COLO668 (cell line): ENCODE data around the gene PAFAH1B2.

ENCODE experiments used
- DNase-seq: peaks from one replicate; lab custom pipeline; 2025; ENCODE audit not compliant: unreplicated experiment; lab: John Stamatoyannopoulos, UW

The PAFAH1B2 gene

GRCh38 chr11:117187799-117188481, 43.9 kb downstream of the PAFAH1B2 start:
- DNase-seq, result no peak

DNA sequence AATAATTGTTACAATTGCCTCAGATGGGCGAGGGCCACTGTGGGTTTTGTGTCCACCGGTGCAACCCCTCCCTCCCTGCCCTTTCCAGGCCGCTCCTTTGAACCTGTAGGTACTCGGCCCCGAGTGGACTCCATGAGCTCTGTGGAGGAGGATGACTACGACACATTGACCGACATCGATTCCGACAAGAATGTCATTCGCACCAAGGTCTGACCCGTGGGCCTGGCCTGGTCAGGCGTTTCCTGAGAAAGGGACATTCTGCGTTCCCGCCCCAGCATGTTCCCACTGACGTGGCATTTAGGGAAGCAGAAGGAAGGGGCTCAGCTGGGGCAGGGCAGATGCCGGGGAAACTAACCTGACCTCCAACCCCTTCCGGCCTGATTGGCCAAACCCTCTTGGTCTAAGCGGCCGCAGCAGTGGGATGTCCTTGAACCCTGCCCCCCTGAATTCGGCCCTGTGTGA, 44.6 kb downstream of the PAFAH1B2 start:
- no peak for DNase-seq

- DNase-seq, result no peak
Measured at GRCh38 chr11:117189191-117189940, 45.3 kb downstream of the PAFAH1B2 start.

DNA sequence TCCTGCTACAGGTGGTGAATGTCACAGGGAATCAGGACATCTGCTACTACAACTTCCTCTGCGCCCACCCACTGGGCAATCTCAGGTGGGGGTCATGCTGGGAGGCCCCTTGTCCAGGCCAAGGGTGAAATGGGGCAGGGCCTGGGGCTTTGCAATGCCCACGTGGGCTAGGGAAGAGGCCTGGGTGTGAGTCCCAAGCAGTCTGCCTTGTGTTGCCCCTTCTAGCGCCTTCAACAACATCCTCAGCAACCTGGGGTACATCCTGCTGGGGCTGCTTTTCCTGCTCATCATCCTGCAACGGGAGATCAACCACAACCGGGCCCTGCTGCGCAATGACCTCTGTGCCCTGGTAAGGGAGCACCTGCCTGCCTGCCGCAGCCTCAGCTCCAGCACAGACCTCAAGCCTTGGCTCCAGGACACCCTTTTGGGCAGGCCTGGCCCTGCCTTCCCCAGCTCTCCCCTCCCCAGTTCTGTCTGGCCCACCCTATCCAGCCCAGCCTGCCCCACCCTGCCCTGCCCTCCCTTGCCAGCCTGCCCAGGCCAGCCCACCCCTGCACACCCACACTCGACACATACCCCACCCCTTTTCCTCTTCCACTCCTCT, 46.0 kb downstream of the PAFAH1B2 start:
- DNase-seq, result no peak

GRCh38 chr11:117191680-117192400, 47.8 kb downstream of the PAFAH1B2 start:
- no peak for DNase-seq

GRCh38 chr11:117192401-117192875, 48.4 kb downstream of the PAFAH1B2 start:
- DNase-seq, result no peak

DNA sequence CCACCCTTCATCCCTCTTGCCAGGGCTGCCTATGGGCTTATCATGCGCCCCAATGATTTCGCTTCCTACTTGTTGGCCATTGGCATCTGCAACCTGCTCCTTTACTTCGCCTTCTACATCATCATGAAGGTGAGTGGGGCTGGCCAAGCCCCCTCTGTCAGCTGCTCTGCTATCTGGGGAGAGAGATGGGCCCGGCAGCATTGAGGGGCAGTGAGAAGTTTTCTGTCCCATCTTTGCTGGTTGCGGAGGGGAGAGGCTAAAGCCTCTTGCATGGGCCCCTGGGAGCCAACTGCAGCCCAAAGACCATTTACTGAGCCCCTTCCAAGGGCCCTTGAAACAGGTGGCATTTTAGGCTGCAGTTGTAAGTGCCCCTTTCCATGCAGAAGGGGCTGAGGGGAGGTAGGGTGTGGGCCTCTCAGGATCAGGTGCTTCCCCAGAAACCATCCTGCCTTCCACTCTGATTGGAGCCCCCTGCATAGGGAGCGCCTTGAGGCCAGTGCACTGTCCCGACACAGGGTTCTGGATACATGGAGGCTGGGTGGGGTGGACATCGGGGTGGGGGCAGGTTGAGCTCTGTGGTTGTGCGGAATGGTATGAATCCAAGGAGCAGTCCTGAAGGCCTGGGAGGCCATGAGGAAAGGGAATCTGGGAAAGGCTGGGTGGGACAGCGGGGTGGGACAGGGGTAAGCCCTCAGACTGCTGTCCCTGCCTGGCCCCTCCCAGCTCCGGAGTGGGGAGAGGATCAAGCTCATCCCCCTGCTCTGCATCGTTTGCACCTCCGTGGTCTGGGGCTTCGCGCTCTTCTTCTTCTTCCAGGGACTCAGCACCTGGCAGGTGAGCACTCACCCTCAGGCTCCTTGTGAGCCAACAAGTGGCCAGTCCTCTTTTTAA, 49.3 kb downstream of the PAFAH1B2 start:
- DNase-seq, result no peak

DNA sequence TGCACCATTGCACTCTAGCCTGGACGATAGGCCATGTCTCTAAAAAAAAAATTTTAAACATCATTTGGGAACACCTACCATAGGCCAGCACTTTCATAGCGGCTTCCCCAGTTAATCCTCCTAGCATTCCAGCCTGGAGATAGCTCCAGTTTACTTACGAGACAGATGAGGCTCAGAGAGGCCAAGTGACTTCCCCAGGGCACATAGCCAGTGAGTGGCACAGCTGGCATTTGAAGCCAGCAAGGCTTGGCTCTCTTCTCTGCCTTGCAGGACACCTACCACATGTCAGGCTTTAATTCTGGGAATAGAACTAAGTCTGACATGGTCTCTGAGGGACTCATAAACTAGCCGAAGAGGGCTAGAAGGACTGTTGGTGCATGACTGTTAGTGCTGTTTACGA, 50.2 kb downstream of the PAFAH1B2 start:
- no peak for DNase-seq

DNA sequence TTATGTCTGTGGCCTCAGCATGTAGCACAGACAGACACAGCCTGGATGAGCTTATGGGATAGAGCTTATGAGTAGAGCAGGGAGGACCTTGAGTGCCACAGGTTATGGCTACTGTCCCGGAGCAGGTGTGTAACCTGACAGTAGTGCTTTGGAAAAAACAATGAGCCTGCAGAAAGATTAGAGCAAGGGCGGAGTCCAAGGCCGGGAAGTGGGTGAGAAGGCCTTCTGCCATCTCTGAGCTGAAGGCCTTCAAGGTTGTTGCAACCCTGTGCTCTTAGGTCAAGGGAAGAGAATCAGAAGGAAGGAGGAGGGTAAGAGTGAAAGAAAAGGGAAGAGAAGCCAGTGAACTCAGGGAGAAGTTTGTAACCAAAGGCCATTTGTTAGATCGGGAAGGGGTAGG, 51.2 kb downstream of the PAFAH1B2 start:
- no peak for DNase-seq

GRCh38 chr11:117195761-117196160, 51.7 kb downstream of the PAFAH1B2 start:
- no peak for DNase-seq

DNA sequence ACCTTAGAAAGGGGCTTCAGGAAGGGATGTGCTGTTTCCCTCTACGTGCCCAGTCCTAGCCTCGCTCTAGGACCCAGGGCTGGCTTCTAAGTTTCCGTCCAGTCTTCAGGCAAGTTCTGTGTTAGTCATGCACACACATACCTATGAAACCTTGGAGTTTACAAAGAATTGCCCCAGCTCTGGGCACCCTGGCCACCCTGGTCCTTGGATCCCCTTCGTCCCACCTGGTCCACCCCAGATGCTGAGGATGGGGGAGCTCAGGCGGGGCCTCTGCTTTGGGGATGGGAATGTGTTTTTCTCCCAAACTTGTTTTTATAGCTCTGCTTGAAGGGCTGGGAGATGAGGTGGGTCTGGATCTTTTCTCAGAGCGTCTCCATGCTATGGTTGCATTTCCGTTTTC, 52.9 kb downstream of the PAFAH1B2 start:
- DNase-seq, result no peak

- DNase-seq, result no peak
Measured at GRCh38 chr11:117197516-117198456, 53.7 kb downstream of the PAFAH1B2 start.

GRCh38 chr11:117198613-117199012, 54.5 kb downstream of the PAFAH1B2 start:
- no peak for DNase-seq

DNA sequence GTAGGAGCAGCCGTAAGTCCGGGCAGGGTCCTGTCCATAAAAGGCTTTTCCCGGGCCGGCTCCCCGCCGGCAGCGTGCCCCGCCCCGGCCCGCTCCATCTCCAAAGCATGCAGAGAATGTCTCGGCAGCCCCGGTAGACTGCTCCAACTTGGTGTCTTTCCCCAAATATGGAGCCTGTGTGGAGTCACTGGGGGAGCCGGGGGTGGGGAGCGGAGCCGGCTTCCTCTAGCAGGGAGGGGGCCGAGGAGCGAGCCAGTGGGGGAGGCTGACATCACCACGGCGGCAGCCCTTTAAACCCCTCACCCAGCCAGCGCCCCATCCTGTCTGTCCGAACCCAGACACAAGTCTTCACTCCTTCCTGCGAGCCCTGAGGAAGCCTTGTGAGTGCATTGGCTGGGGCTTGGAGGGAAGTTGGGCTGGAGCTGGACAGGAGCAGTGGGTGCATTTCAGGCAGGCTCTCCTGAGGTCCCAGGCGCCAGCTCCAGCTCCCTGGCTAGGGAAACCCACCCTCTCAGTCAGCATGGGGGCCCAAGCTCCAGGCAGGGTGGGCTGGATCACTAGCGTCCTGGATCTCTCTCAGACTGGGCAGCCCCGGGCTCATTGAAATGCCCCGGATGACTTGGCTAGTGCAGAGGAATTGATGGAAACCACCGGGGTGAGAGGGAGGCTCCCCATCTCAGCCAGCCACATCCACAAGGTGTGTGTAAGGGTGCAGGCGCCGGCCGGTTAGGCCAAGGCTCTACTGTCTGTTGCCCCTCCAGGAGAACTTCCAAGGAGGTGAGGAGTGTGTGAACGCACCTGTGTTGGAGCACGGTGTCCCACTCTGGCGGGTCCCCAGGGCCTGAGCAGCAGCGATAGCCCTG, 55.2 kb downstream of the PAFAH1B2 start, which contains the start of gene TAGLN:
TAGLN (plus strand) TSS at position 318 of the 863 bp plus-strand sequence. CDS start 3,644 bp downstream, outside the sequence.
- DNase-seq, result no peak

DNA sequence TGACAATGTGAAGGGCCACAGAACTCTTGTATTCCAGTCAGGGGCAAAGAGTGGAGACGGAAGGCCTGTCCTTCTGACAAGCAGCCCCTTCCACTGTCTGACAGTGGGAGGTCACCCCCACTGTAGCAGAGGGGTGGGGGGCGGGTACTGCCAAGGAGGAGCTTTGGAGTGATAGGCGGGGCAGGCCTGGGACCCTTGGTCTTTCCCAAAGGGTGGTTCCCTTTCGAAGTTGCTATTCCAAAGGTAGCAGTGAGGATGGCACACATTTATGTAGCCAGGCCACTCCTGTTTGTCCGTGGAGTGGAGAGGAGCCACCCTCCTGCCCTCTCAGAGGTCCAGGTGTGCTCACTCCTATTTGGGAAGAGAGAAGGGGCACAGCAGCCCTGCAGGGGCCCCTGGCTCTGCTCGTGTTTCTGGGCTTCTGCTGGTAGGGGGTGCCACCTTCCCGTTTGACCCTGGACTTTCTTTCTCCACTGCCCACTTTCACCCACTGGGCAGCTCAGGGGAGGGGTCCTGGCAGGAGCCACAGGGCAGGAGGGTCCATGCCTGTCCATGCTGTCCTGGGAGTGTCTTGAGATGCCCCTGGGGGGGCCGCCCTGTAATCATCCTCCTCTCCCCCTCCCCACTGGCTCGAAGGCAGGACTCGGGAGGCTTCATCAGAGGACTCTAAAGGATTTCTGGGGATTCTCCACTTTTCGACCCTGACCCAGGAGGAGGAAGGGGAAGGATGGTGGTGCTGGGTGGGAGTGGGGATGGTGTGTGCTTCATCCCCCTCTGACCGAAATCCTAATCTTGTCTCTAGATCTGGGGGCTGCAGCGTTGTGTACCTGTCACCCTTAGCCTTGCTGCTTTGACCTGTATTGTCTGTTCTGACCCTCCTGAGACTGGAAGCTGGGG, 56.1 kb downstream of the PAFAH1B2 start:
- DNase-seq, result no peak

DNA sequence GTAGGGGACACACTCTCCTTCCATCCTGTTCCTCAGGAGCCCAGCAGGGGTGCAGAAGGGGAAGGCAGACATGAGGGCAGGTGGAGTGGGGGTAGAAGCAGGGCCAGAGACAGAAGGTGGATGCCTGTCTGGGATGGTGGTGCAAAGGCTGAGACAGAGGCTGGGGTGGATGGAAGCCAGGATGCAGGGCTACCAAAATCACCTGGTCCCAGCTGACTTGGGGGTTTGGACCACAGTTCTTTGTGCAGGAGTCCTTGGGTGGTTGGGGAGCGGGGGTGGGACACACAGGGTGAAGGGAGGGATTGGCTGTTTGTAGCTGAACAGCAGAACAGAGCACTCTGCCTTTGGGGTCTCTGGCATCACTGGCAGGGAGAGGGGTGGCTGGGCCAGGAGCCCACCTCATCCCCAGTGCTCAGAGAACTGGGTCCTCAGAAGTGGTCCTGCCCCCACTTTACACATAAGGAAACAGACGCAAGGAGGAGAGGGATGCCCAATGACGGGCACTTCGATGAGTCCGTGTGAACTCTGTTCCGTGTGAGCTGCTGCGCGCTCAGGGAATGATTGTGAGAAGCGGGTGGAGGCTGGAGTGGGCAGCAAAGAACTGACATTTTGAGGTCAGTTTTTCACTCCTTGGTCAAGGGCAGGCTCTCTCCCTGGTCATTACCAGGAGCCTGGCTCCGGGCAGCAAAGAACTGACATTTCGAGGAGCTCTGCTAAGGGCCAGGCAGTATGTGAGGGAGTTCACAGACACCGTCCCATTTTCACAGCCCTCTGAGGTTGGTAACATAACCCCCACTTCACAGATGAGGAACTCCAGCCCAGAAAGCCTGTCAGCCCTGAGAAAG, 56.9 kb downstream of the PAFAH1B2 start:
- no peak for DNase-seq
